ENCODE data around the gene SLCO2A1.

The SLCO2A1 gene

DNA sequence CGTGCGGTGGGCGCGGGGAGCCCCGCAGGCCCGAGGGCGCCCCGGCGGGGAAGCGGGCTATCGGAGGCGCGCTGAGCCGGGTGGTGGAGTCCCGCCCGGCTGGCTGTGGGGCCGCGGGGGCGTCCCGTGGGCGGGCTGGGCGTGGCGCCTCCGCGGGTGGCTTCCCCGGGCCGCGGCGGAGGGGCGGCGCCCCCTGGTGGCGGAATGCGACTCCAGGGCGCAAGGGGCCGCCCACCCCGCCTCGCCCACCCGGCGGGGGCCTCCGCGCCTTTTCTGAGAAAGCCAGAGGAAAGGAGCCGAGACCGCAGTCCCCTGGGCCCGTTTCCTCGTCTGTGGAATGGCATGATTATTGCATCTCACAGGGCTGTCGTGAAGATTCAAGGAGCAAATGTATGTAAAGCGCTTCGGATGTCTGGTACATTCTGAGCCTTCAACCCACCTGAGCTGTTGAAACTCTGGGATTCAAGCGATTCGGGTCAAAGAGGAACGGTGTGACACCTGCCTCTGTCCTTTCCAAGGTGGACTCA lies 102.1 kb downstream of the SLCO2A1 start:
- ChIA-PET POLR2A (no interaction called here), CTCF (interaction anchor here (0.6 to 6.3 kb wide), 12 partner anchors 15 to 380 kb away, joined by 3 to 45 read pairs (median 3); no protein-coding TSS in a partner anchor)
- H3K36me3 ChIP-seq (ENCODE audit: control insufficient read depth in 2 of 2, insufficient read depth in 1 of 2, low read length in 2 of 2), result no peaks in the 10 kb centered on the region
- H3K4me1 ChIP-seq (ENCODE audit: control insufficient read depth, insufficient read depth, low read length), result no peaks in the 10 kb centered on the region
- H3K9me3 ChIP-seq (ENCODE audit: control insufficient read depth, insufficient read depth, low read depth, low read length), result no peaks in the 10 kb centered on the region
- no peak overlapping the region; the same call in 1 of the 2 replicates for H3K27ac ChIP-seq (ENCODE audit: extremely low read depth, low read depth, low read length)
- H3K4me3 ChIP-seq (ENCODE audit: low read depth, low read length), result peak overlapping the region; percentile 15
- TF ChIP-seq, protein P1, sequence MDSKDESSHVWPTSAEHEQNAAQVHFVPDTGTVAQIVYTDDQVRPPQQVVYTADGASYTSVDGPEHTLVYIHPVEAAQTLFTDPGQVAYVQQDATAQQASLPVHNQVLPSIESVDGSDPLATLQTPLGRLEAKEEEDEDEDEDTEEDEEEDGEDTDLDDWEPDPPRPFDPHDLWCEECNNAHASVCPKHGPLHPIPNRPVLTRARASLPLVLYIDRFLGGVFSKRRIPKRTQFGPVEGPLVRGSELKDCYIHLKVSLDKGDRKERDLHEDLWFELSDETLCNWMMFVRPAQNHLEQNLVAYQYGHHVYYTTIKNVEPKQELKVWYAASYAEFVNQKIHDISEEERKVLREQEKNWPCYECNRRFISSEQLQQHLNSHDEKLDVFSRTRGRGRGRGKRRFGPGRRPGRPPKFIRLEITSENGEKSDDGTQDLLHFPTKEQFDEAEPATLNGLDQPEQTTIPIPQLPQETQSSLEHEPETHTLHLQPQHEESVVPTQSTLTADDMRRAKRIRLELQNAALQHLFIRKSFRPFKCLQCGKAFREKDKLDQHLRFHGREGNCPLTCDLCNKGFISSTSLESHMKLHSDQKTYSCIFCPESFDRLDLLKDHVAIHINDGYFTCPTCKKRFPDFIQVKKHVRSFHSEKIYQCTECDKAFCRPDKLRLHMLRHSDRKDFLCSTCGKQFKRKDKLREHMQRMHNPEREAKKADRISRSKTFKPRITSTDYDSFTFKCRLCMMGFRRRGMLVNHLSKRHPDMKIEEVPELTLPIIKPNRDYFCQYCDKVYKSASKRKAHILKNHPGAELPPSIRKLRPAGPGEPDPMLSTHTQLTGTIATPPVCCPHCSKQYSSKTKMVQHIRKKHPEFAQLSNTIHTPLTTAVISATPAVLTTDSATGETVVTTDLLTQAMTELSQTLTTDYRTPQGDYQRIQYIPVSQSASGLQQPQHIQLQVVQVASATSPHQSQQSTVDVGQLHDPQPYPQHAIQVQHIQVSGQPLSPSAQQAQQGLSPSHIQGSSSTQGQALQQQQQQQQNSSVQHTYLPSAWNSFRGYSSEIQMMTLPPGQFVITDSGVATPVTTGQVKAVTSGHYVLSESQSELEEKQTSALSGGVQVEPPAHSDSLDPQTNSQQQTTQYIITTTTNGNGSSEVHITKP (tag by site-specific recombination; IDR thresholded peaks at IDR 0.05), result peak; percentile 61
- TF ChIP-seq ZNF366 (tag by site-specific recombination; conservative IDR thresholded peaks at IDR 0.05), result no peak
- TF ChIP-seq ZNF624 (tag by site-specific recombination; IDR thresholded peaks at IDR 0.05), result no peak
- TF ChIP-seq, protein P2, sequence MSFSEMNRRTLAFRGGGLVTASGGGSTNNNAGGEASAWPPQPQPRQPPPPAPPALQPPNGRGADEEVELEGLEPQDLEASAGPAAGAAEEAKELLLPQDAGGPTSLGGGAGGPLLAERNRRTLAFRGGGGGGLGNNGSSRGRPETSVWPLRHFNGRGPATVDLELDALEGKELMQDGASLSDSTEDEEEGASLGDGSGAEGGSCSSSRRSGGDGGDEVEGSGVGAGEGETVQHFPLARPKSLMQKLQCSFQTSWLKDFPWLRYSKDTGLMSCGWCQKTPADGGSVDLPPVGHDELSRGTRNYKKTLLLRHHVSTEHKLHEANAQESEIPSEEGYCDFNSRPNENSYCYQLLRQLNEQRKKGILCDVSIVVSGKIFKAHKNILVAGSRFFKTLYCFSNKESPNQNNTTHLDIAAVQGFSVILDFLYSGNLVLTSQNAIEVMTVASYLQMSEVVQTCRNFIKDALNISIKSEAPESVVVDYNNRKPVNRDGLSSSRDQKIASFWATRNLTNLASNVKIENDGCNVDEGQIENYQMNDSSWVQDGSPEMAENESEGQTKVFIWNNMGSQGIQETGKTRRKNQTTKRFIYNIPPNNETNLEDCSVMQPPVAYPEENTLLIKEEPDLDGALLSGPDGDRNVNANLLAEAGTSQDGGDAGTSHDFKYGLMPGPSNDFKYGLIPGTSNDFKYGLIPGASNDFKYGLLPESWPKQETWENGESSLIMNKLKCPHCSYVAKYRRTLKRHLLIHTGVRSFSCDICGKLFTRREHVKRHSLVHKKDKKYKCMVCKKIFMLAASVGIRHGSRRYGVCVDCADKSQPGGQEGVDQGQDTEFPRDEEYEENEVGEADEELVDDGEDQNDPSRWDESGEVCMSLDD (tag by site-specific recombination; IDR thresholded peaks at IDR 0.05), result no peak
- TF ChIP-seq, protein P3, sequence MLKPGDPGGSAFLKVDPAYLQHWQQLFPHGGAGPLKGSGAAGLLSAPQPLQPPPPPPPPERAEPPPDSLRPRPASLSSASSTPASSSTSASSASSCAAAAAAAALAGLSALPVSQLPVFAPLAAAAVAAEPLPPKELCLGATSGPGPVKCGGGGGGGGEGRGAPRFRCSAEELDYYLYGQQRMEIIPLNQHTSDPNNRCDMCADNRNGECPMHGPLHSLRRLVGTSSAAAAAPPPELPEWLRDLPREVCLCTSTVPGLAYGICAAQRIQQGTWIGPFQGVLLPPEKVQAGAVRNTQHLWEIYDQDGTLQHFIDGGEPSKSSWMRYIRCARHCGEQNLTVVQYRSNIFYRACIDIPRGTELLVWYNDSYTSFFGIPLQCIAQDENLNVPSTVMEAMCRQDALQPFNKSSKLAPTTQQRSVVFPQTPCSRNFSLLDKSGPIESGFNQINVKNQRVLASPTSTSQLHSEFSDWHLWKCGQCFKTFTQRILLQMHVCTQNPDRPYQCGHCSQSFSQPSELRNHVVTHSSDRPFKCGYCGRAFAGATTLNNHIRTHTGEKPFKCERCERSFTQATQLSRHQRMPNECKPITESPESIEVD (tag by site-specific recombination; IDR thresholded peaks at IDR 0.05), result no peak
- no peak for TF ChIP-seq ZBTB1 (tag by site-specific recombination; IDR thresholded peaks at IDR 0.05)
- TF ChIP-seq ZFHX2 (tag by site-specific recombination; conservative IDR thresholded peaks at IDR 0.05), result peak; percentile 52; the same call in 1 of the 2 replicates
- TF ChIP-seq ZBTB17 (tag by site-specific recombination; IDR thresholded peaks at IDR 0.05), result no peak

DNA sequence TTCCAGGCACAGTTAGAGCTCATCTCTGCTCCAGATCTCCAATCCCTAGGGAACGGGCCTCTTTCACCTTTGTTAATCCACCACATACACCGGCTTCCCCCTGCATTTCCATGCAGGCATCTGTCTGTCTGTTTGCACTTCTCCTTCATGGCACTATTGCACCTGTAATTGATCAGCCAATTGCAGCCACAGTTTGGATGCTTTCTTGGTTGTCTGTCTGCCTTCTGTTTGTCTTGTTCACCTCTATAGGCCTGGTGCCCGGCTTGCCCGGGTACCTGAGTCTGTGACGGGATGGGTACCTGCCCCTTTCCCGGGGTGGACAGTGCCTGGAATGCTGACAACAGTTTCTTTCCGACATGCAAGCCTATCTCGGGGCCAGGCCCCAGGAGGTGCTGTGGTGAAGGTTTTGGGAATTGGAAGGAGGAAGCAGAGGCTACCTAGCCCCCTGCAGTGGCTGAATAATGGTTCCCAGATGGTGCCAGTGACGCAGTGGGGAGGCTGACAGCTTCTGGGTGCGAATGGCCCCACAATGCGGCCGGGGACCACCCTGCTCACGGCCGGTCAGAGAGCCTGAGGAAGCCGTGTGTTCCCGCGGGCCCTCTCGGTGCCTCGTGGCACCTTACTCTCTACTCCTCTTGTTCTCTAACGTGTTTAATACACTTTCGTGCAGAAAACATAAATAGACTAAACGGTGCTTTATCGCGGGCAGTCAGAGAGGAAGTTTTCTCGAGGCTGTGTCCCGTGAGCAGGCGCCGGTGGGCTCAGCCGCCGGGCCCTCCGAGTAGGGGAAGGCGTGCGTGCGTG lies 102.8 kb downstream of the SLCO2A1 start:
- H3K4me1 ChIP-seq (ENCODE audit: control insufficient read depth, insufficient read depth, low read length), result no peaks in the 10 kb centered on the region
- POLR2A ChIA-PET, result no interaction called here
- H3K36me3 ChIP-seq (ENCODE audit: control insufficient read depth in 2 of 2, insufficient read depth in 1 of 2, low read length in 2 of 2), result no peaks in the 10 kb centered on the region
- CTCF ChIA-PET, result interaction anchor here (1.1 to 1.6 kb wide), 3 partner anchors 110 to 381 kb away, joined by 3 to 4 read pairs (median 4); no protein-coding TSS in a partner anchor
- no peaks in the 10 kb centered on the region for H3K9me3 ChIP-seq (ENCODE audit: control insufficient read depth, insufficient read depth, low read depth, low read length)
- peak overlapping the region; percentile 15 for H3K4me3 ChIP-seq (ENCODE audit: low read depth, low read length)
- H3K27ac ChIP-seq (ENCODE audit: extremely low read depth, low read depth, low read length), result no peak overlapping the region; the same call in 1 of the 2 replicates
- TF ChIP-seq ZNF138 (tag by site-specific recombination; IDR thresholded peaks at IDR 0.05; ENCODE audit: borderline replicate concordance) (no peak), WT1 (tag by site-specific recombination; IDR thresholded peaks at IDR 0.05) (no peak), GLI2 (tag by site-specific recombination; IDR thresholded peaks at IDR 0.05; ENCODE audit: borderline replicate concordance, low read depth) (no peak), YY1 (tag by site-specific recombination; IDR thresholded peaks at IDR 0.05) (no peak), ZNF416 (tag by site-specific recombination; IDR thresholded peaks at IDR 0.05) (no peak), KLF16 (tag by site-specific recombination; IDR thresholded peaks at IDR 0.05) (no peak), ZNF184 (tag by site-specific recombination; IDR thresholded peaks at IDR 0.05) (no peak), GLIS1 (tag by site-specific recombination; IDR thresholded peaks at IDR 0.05) (peak; percentile 80), ZSCAN23 (tag by site-specific recombination; IDR thresholded peaks at IDR 0.05) (no peak)
- TF ChIP-seq, protein P4, sequence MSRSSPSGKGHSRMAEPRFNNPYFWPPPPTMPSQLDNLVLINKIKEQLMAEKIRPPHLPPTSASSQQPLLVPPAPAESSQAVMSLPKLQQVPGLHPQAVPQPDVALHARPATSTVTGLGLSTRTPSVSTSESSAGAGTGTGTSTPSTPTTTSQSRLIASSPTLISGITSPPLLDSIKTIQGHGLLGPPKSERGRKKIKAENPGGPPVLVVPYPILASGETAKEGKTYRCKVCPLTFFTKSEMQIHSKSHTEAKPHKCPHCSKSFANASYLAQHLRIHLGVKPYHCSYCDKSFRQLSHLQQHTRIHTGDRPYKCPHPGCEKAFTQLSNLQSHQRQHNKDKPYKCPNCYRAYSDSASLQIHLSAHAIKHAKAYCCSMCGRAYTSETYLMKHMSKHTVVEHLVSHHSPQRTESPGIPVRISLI (tag by site-specific recombination; IDR thresholded peaks at IDR 0.05), result no peak
- TF ChIP-seq, protein P5, sequence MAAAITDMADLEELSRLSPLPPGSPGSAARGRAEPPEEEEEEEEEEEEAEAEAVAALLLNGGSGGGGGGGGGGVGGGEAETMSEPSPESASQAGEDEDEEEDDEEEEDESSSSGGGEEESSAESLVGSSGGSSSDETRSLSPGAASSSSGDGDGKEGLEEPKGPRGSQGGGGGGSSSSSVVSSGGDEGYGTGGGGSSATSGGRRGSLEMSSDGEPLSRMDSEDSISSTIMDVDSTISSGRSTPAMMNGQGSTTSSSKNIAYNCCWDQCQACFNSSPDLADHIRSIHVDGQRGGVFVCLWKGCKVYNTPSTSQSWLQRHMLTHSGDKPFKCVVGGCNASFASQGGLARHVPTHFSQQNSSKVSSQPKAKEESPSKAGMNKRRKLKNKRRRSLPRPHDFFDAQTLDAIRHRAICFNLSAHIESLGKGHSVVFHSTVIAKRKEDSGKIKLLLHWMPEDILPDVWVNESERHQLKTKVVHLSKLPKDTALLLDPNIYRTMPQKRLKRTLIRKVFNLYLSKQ (tag by site-specific recombination; IDR thresholded peaks at IDR 0.05; ENCODE audit: borderline replicate concordance), result no peak
- TF ChIP-seq, protein P6, sequence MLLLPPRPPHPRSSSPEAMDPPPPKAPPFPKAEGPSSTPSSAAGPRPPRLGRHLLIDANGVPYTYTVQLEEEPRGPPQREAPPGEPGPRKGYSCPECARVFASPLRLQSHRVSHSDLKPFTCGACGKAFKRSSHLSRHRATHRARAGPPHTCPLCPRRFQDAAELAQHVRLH (tag by site-specific recombination; IDR thresholded peaks at IDR 0.05), result no peak
- TF ChIP-seq, protein P7, sequence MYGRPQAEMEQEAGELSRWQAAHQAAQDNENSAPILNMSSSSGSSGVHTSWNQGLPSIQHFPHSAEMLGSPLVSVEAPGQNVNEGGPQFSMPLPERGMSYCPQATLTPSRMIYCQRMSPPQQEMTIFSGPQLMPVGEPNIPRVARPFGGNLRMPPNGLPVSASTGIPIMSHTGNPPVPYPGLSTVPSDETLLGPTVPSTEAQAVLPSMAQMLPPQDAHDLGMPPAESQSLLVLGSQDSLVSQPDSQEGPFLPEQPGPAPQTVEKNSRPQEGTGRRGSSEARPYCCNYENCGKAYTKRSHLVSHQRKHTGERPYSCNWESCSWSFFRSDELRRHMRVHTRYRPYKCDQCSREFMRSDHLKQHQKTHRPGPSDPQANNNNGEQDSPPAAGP (tag by site-specific recombination; IDR thresholded peaks at IDR 0.05), result no peak
